ENCODE data around the gene CNGA1.

CNGA1 gene

GRCh38 chr4:48016141-48017107 lies at the start of gene CNGA1, which contains the start of gene NIPAL1:
CNGA1 (minus strand) TSS chr4:48016681; CDS start chr4:47952689, 63,992 bp downstream.
NIPAL1 (plus strand) TSS chr4:48016772; CDS start chr4:48016840, 68 bp downstream.
- DNase-seq: peak; percentile 11 to 39 (median 30)

- no peak for DNase-seq
Measured at GRCh38 chr4:48065587-48066052, 49.1 kb upstream of the CNGA1 start.

- DNase-seq: no peak
Measured at GRCh38 chr4:48064349-48064748, 47.9 kb upstream of the CNGA1 start.

- no peak for DNase-seq
Measured at GRCh38 chr4:48058617-48059530, 42.4 kb upstream of the CNGA1 start.

- DNase-seq: no peak
Measured at GRCh38 chr4:48051078-48051477, 34.6 kb upstream of the CNGA1 start.

- DNase-seq: no peak
Measured at GRCh38 chr4:48049483-48049882, 33.0 kb upstream of the CNGA1 start.

- no peak for DNase-seq
Measured at GRCh38 chr4:48047896-48048295, 31.4 kb upstream of the CNGA1 start.

GRCh38 chr4:48047421-48047844 lies 31.0 kb upstream of the CNGA1 start:
- DNase-seq: peak in 2 of 4 experiments; percentile 13 to 36

- no peak for DNase-seq
Measured at GRCh38 chr4:48046059-48046458, 29.6 kb upstream of the CNGA1 start.

GRCh38 chr4:48044298-48044697 lies 27.8 kb upstream of the CNGA1 start:
- DNase-seq: no peak

GRCh38 chr4:48043504-48043903 lies 27.0 kb upstream of the CNGA1 start:
- DNase-seq: no peak

- no peak for DNase-seq
Measured at GRCh38 chr4:48042979-48043461, 26.5 kb upstream of the CNGA1 start.

- no peak for DNase-seq
Measured at GRCh38 chr4:48041535-48042137, 25.2 kb upstream of the CNGA1 start.

- DNase-seq: no peak
Measured at GRCh38 chr4:48039561-48039960, 23.1 kb upstream of the CNGA1 start.

GRCh38 chr4:48038666-48039065 lies 22.2 kb upstream of the CNGA1 start:
- no peak for DNase-seq

GRCh38 chr4:48037117-48037462 lies 20.6 kb upstream of the CNGA1 start:
- no peak for DNase-seq

GRCh38 chr4:48035952-48036351 lies 19.5 kb upstream of the CNGA1 start:
- no peak for DNase-seq

GRCh38 chr4:48033825-48034413 lies 17.4 kb upstream of the CNGA1 start:
- DNase-seq: peak; percentile 8 to 30 (median 22)

GRCh38 chr4:48033412-48033811 lies 16.9 kb upstream of the CNGA1 start:
- DNase-seq: no peak

GRCh38 chr4:48032721-48033120 lies 16.2 kb upstream of the CNGA1 start:
- no peak for DNase-seq

GRCh38 chr4:48031802-48032525 lies 15.5 kb upstream of the CNGA1 start:
- no peak for DNase-seq

GRCh38 chr4:48030470-48030869 lies 14.0 kb upstream of the CNGA1 start:
- DNase-seq: no peak
